ENCODE results near the gene NTN3. TPM values are rescaled to one million over a fixed set of nuclear protein-coding genes. Genes with fewer than 3 reads are reported as not detected.

Gene NTN3
- polyA plus RNA-seq (2011; rRNA removed) (0.31 and 0.38 TPM in 2 replicates), polyA minus RNA-seq (2011; rRNA and poly(A)+ RNA removed) (0.28 and 0.30 TPM in 2 replicates)

DNA sequence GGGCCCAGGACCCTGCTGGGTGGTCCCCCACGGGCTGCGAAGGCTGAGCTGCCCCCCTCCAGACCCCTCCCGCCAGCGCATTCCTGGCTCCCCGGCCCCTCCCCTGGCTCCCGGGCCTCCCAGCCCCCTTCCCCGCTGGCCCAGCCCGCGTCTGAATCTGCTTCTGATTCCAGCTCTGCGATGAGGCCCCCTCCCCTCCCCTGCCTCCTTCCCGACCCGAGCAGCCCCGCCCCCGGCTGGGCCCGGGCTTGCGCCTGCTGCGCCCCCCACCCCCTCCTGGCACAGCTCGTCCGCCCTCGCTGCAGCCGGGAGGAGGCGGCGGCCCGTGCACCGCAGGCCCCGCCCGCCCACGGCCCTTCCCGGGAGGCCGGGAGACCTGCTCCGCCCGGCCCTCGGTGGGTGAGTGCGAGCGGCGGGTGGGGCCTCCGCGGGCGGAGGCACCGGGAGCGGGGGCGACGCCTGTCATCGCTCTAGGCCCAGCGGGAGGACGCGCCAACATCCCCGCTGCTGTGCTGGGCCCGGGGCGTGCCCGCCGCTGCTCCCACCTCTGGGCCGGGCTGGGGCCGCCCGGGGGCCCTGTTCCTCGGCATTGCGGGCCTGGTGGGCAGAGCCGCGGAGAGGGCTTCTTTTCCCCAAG, at the start of gene NTN3:
Gene NTN3, plus strand, starts transcription at position 282 of the 637 bp plus-strand sequence. CDS start 405 bp downstream, outside the sequence.
- CTCF ChIA-PET: interaction anchor here (0.7 kb wide), 1 partner anchor 30 kb away, joined by 3 read pairs; no protein-coding TSS in a partner anchor
- Histone ChIP-seq H3K9me3 (ENCODE audit: control insufficient read depth, insufficient read depth, low read length) (no peaks in the 10 kb centered on the region; the same call in 1 of the 2 replicates), H3K27ac (ENCODE audit: low read depth, low read length) (no peak within 1 kb of the TSS), H3K4me3 (ENCODE audit: low read depth, low read length) (peak within 1 kb of the TSS; percentile 37; the same call in 1 of the 2 replicates), H3K27me3 (ENCODE audit: control insufficient read depth, insufficient read depth, low read length) (no peaks in the 10 kb centered on the region)
- DNase-seq (ENCODE audit: low read depth, low spot score): no peak
- POLR2A ChIA-PET: interaction anchor here (0.5 to 1.2 kb wide), 3 partner anchors 168 to 220 kb away, joined by 3 to 4 read pairs (median 3); partner anchors contain the start of gene ECI1
- TF ChIP-seq, protein P1, sequence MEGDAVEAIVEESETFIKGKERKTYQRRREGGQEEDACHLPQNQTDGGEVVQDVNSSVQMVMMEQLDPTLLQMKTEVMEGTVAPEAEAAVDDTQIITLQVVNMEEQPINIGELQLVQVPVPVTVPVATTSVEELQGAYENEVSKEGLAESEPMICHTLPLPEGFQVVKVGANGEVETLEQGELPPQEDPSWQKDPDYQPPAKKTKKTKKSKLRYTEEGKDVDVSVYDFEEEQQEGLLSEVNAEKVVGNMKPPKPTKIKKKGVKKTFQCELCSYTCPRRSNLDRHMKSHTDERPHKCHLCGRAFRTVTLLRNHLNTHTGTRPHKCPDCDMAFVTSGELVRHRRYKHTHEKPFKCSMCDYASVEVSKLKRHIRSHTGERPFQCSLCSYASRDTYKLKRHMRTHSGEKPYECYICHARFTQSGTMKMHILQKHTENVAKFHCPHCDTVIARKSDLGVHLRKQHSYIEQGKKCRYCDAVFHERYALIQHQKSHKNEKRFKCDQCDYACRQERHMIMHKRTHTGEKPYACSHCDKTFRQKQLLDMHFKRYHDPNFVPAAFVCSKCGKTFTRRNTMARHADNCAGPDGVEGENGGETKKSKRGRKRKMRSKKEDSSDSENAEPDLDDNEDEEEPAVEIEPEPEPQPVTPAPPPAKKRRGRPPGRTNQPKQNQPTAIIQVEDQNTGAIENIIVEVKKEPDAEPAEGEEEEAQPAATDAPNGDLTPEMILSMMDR (IDR thresholded peaks at IDR 0.05; ENCODE audit: low read depth, low read length): no peak

DNA sequence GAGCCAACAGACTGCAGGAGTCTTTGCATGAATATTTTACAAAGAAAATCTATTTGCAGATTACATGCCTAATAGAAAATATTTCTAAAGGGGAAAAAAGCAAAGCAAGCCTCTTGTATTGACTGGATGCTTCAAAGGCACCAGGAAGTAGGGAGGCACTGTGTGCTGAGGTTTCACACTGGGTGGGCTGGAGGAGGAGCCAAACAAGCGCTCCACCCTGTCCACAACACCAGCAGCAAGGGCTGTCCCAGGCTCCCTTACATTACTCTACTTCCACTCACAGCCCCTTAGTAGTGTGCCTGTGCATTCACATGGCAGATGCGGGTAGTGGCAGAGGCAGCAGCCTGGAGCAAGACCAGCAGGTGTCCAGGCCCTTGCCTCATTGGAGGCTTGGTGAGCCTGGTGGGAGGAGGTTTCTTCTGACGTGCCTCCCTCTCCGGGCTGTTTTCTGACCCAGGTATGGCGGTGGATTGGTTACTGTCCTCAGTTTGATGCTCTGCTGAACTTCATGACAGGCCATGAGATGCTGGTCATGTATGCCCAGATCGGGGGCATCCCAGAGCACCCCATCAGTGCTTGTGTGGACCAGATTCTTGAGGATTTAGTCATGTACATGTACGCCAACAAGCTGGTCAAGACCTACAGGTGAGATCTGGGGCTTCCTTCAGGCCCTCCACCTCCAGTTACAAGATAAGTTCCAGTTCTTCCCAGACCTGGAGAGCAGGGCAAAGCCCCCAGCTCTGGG, 48.8 kb upstream of the NTN3 start:
- Histone ChIP-seq H3K9me3 (ENCODE audit: control insufficient read depth, insufficient read depth, low read length) (no peaks in the 10 kb centered on the region; the same call in 1 of the 2 replicates), H3K27ac (ENCODE audit: low read depth, low read length) (no peak overlapping the region), H3K4me3 (ENCODE audit: low read depth, low read length) (no peak overlapping the region), H3K27me3 (ENCODE audit: control insufficient read depth, insufficient read depth, low read length) (no peaks in the 10 kb centered on the region)
- ChIA-PET POLR2A (no interaction called here), CTCF (interaction anchor here (0.5 to 1.3 kb wide), 2 partner anchors 9 to 24 kb away, joined by 3 read pairs; no protein-coding TSS in a partner anchor)
- TF ChIP-seq, protein P1 (IDR thresholded peaks at IDR 0.05; ENCODE audit: low read depth, low read length): no peak
- no peak for DNase-seq (ENCODE audit: low read depth, low spot score)

DNA sequence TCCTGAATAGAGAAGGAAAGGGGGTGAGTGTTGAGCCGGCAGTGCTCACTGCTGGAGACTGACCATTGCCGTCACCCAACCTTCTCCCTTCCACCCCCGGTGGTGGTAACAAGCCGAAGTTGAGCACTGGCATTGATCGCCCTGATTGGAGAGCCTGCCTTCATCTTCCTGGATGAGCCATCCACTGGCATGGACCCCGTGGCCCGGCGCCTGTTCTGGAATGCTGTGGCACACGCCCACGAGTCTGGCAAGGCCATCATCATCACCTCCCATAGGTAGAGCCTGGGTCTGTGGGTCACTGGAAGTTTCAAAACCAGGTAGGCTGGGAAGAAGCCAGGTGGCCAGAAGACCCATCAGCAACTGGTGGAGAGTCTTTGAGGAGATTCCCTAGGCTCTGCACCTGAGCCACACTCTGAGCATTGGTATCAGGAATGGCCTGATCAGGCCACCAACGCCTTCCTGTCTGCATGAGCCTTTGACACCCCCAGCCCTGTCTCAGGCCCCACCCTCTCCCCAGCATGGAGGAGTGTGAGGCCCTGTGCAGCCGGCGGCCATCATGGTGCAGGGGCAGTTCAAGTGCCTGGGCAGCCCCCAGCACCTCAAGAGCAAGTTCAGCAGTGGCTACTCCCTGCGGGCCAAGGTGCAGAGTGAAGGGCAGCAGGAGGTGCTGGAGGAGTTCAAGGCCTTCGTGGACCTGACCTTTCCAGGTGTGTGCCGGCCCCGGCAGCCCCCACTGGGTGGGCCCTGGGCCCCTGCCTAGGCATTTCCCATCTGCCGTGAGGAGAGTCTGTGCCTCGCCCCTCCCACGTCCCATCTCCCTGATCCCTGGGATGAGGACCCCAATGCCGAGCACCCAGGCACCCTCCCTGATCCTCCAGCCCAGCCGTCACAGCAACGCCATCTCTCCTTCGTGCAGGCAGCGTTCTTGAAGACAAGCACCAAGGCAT, 46.8 kb upstream of the NTN3 start:
- DNase-seq (ENCODE audit: low read depth, low spot score): no peak
- Histone ChIP-seq H3K9me3 (ENCODE audit: control insufficient read depth, insufficient read depth, low read length) (no peaks in the 10 kb centered on the region; the same call in 1 of the 2 replicates), H3K27ac (ENCODE audit: low read depth, low read length) (no peak overlapping the region), H3K4me3 (ENCODE audit: low read depth, low read length) (no peak overlapping the region), H3K27me3 (ENCODE audit: control insufficient read depth, insufficient read depth, low read length) (no peaks in the 10 kb centered on the region)
- TF ChIP-seq, protein P1 (IDR thresholded peaks at IDR 0.05; ENCODE audit: low read depth, low read length): no peak
- CTCF ChIA-PET: no interaction called here
- POLR2A ChIA-PET: no interaction called here

DNA sequence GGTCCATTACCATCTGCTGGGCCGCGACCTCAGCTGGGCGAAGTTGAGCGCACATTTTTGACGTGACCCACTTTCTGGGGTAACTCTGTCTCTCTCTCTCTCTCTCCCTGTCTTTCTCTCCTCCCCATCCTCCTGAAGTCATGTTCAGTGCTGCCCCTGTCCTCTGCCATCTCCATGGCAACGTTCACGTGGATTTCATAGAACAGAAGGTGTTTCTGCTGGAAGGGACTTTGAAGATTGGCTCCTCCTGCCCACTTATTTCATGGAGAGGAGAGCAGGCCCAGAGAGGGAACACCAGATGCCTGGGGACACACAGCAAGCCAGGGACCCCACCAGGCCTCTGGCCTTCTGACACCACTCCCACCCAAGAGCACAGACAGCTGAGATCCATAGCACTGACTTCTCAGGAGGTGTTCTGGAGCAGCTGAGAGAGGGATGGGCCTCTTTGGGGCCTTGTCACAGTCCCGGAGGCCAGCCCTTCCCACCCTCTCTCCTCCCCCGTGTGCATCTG, 46.0 kb upstream of the NTN3 start:
- TF ChIP-seq, protein P1 (IDR thresholded peaks at IDR 0.05; ENCODE audit: low read depth, low read length): no peak
- no peak overlapping the region for H3K4me3 ChIP-seq (ENCODE audit: low read depth, low read length)
- POLR2A ChIA-PET: no interaction called here
- no peak for DNase-seq (ENCODE audit: low read depth, low spot score)
- no peak overlapping the region for H3K27ac ChIP-seq (ENCODE audit: low read depth, low read length)
- H3K27me3 ChIP-seq (ENCODE audit: control insufficient read depth, insufficient read depth, low read length): no peaks in the 10 kb centered on the region
- CTCF ChIA-PET: no interaction called here
- no peaks in the 10 kb centered on the region; the same call in 1 of the 2 replicates for H3K9me3 ChIP-seq (ENCODE audit: control insufficient read depth, insufficient read depth, low read length)
